CD4-positive, alpha-beta T cell treated with Interleukin-2 at 100 ng/mL for 4 hours (primary cell): ENCODE data around the gene MAT1A.
"Not testable (repeated sequence)": the region's sequence is repeated elsewhere in the genome, so short reads cannot be mapped to it uniquely, and the experiment has no call there.

Source experiments
- DNase-seq: peaks from one replicate; pipeline ENCODE4 v3.0.0-alpha.2; 2020; ENCODE audit warnings: low spot score

Gene MAT1A

DNA sequence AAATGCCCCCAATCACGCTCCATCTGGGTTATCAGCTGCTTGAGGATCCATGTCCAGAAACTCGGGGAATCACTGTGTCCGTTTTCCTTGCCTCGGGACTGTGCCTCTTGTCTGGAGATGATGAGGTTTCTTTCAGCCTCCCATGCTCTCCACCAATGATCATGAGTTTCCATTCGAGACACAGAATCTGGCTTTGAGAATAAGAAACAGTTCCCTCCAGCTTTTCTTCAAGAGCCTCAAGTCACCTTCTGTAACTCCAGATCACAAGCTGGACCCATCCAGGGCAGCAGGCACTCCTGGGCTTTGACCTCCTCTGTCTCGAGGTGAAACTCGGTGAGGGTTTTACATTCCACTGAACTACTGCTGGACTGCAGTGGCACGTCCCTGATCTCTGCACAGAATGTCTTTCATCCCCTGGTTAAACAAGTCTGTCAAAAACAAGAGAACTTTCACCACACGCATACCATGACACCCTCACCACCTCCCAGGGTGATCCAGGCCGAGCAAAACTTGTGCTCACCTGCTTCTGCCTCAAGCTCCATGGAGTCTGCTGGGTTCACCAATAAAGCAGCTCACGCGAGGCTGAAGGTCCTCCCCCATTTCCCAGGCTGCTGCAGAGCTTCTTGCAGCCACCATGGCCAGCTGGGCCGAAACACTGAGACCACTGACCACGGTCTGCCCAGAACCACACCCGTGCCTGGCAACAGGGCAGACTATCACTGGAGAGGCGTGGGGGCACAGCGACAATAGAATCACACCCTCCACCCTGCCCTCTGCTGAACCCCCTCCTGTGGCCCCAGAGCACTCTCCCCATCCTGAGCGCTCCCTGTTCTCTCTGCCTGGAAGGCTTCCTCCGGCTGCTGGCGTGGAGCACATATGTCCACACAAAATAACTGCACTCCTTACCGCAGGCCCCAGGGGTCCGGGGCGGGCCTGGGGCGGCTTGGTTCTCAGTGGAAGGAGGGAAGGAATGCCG lies 25.1 kb downstream of the MAT1A start:
- DNase-seq = no peak

- no peak for DNase-seq
Observed at GRCh38 chr10:80261316-80262030, 28.0 kb downstream of the MAT1A start.

DNA sequence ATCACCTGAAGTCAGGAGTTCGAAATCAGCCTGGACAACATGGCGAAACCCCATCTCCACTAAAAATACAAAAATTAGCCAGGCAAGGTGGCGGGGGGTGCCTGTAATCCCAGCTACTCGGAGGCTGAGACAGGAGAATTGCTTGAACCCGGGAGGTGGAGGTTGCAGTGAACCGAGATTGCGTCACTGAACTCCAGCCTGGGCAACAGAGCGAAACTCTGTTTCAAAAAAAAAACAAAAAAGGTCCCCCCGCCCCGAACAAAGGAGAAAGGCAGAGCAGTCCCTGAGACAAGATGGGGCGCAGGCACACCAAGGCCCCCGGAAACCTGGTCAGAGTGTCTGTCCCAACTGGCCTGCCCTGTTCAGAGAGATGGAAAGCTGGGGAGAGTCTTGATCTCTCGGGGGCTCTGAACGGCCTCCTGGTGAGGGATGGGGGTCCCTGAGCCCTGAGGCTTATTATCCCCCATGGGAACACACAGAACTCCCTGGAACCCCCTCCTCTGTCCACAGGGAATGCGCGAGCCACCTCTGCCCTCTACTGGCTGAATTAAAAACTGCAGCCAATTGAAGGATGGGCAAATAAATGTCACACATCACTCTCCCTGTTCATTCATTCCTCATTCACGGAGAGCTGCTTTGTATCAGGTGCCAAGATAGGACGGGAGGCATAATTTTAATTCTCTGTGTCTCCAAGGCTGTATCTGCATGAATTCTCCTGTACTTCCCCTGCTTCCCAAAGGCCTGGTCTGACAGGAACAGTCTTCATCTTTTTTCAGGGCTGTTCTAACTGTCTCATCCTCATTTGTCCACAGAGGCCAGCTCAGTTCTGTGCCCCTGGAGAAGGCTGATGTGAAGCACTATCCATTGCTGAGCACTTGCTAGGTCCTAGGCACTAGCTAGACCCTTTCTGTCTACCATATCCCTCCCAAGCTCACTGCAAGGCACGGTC lies 28.9 kb downstream of the MAT1A start:
- peak; percentile 52 for DNase-seq

DNA sequence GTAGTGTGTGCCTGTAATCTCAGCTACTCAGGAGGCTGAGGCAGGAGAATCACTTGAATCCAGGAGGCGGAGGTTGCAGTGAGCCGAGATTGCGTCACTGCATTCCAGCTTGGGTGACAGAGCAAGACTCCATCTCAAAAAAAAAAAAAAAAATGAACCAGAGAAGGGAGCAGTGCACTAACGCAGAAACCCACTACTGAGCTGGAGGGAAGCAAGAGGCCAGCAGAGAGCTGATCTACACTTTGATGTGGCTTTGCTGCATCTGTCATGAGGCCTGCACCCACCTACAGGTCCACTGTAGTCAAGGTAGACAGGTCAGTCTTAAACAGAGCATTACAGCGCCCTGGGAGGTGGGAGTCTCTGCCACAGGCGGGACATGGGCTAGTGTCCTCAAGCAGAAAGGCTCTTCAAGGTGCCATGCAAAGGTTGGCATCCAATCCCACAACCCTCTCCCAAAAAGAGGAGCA lies 30.0 kb downstream of the MAT1A start:
- no peak for DNase-seq

DNA sequence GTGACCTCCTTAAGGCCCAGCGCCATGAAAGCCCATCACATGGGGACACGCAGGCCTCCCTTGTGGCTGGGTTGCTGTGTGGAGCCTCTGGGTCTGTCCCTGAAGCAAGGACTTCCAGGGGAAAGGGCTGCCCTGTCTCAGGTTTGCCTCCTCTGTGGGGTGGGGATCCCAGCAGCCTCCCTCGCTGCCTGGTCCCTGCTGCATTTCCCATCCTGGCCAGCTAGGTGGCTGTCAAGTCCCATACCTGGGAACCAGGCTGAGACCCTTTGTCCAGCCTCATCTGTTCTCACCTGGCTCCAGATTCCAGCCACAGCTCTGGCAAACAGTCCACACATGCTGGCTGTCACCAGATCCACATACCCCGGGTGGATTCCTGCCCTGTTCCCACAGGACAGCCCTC lies 32.7 kb downstream of the MAT1A start:
- not testable (repeated sequence) for DNase-seq

DNA sequence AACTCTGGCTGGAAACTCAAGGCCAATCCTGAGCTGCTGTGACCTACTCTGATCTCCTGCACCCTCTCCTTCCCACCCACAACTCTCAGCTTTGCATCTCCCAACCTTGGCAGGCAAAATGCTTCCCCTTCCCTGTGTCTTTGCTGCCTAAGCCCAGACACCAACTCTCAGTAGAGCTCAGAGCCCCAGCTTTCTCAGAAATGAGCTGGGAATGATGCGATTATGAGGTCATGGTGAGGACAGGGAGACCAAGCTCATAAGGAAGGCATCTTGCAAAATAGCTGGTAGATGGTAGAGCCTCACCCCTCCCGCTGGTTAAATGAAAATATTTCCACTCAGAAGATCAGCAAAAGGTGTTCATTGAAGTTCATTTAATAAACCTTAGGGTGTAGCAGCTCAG lies 34.7 kb downstream of the MAT1A start:
- DNase-seq = not testable (repeated sequence)

- not testable (repeated sequence) for DNase-seq
Observed at GRCh38 chr10:80253963-80254271, 35.5 kb downstream of the MAT1A start.

DNA sequence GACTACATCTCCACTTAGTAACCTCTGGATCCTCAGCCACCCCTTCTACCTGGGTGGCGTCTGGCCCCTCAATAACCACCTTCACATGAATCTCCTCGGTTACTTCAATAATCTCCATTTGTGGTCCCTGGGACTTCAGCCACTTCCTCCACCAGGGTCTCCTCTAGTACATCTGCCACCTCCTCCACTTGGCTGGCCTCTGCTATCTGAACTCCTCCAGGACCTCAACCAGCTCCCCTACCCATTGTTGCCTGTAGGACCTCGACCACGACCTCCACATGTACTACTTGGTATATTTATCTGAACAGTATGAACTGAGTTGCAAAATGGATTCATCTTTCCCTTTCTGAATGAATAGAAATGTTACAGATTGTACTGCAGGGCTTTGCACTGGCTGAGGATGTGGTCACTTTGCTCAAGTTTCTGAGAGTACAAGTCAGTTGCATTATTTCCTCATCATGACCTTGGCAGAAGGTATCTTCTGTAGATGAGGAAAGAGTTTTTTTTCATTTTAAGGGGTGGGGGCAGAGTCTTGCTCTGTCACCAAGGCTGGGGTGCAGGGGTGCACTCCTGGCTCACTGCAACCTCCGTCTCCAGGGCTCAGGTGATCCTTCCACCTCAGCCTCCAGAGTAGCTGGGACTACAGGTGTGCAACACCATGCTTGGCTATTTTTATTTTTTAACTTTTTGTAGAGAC lies 36.0 kb downstream of the MAT1A start:
- no peak for DNase-seq

DNA sequence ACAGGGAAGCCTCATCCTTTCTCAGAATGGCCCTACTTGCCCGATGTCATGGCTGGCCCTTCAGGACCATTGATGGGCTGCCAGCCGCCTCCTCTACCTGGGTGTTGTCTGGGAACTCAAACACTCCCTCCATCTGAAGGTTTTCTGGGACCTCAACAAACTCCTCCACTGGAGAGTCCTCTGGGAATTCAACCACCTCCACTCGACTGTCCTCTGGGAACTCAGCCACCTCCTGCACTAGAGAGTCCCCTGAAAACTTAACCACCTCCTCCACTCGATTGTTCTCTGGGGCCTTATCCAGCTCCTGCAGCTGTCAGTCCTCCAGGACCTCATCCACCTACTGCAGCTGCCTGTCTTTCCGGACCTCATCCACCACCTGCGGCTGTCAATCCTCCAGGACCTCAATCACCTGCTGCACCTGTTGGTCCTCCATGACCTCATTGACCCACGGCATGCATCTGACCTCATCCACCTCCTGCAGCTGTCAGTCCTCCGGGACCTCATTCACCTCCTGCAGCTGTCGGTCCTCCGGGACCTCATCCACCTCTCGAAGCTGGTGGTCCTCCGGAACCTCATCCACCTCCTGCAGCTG lies 37.1 kb downstream of the MAT1A start:
- DNase-seq = no peak

DNA sequence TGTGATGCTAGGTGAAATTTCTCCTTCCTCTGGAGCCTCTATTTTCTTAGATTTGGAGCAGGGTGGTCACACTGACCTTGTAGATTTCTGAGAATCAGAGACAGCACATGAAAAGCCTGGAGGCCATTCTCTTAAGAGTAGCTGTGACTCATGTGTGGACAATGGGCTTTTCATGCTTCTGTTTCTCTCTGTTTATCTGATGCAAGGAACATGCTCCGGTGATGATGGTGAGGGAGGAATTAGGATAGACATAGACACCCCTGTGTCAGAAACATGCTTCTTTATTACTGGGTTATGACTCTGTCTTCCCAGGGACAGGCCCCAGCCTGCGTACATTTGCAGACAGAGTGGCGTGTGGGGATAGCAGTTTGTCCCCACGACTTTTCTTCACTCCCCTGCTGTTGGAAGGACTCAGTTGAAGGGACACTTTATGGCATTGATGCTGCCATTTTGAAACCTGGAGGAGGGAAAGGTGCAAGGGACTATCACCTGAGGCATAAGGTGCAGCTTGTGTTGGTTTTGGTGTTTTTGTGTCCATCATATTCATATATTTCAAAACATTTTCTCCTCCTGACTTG lies 37.7 kb downstream of the MAT1A start:
- not testable (repeated sequence) for DNase-seq

GRCh38 chr10:80250399-80250798 lies 39.1 kb downstream of the MAT1A start:
- DNase-seq = not testable (repeated sequence)

GRCh38 chr10:80249906-80250305 lies 39.6 kb downstream of the MAT1A start:
- DNase-seq = not testable (repeated sequence)

GRCh38 chr10:80247611-80248010 lies 41.8 kb downstream of the MAT1A start:
- not testable (repeated sequence) for DNase-seq

DNA sequence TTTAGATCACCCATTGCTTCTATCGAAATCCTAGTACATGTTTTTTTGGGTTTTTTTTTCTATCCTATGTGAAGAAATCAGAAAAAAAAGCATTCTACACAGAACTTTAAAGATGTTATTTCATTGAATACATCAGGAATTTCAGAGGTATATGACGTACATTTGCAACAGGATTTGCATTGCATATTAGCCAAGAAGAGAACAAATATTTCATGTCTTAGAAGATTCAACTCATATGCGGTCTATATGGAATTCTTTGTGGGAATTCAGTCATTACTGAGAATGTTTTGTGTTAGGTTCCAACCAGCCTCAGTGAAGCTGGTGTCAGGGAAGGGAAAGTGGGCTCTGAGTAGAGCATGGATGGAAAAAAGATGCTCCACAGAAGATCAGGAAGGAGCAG lies 45.1 kb downstream of the MAT1A start:
- DNase-seq = not testable (repeated sequence)

GRCh38 chr10:80242341-80242740 lies 47.1 kb downstream of the MAT1A start:
- DNase-seq = not testable (repeated sequence)

DNA sequence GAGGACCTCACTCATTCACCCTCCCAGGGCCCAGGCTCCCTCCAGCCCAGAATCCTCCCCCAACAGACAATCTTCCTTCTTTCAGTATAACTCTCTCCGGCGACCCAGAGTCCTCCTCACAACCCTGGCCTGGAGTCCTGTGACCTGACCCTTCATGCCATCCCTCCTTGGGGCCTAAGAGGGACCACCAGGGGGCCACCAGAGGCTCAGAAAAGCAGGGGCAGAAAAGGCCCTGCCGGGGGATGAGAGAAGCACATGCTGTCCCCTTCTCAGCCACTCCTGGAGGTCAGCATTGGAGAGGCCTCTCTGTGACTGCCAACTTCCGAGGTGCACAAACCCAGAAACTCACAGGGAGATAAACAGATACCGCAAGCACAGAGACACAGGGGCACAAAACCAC lies 53.0 kb downstream of the MAT1A start:
- DNase-seq = not testable (repeated sequence)

DNA sequence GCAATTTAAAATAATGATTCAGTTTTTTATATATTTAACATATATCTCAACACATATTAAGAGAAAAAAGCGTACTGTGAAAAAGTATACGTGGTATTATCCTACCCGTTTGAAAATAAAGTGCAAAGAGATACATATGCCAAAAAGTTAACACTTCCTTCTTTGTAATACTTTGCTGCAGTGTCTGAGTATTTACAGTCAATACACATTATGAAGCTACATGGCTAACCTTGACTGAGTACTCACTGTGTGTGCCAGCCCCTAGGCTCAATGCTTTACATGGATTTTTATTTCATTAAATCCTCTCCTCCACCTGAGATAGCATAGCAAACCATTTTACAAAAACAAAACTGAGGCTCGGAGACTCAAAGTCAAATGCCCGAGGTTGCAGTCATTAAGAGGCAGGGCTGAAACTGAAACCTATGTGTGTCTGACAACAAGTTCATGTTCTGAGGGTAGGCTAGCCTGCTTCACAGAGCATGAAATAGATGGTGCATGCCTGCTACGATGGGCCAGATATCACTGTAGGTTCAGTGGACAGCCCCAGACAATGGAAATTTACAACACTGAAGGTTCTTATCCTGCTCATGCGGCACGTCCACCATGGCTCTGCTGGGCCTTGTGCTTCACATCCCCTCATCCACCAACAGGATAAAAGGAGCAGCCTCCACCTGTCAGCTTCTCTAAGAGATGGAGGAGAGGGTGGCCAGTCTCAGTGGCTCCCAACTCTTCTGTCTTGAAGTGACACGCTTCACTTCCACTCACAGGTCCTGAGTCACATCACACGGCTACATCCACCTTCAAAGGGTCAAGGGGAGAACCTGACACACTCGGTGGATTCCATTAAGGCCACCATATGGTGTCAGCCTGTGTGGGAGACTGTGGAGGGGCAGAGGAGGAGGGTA lies 54.9 kb downstream of the MAT1A start:
- DNase-seq = not testable (repeated sequence)

GRCh38 chr10:80233871-80234270 lies 55.6 kb downstream of the MAT1A start:
- DNase-seq = not testable (repeated sequence)

GRCh38 chr10:80226723-80227122 lies 62.7 kb downstream of the MAT1A start:
- DNase-seq = not testable (repeated sequence)
